ENCODE data around the gene DMRT2.

DNA sequence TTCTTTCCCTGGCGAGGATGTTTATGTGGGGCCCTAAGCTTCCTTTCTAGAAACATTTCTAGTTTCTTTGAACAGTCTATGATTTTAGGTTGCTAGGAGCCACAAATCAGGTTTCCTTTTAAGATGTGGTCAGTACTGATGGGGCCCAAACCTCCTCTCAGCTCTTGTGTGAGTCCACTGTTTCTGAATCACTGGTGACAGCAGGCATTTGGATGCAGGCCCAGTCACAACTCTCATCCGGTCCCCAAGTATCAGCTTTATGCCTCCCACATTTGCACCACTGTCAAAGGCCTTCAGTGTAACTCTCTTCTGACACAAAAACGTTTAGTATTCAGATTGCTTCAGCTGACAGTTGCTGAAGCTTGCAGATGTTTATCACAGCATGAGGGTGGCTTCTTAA lies 7.8 kb downstream of the DMRT2 start:
- TF ChIP-seq, protein P1, sequence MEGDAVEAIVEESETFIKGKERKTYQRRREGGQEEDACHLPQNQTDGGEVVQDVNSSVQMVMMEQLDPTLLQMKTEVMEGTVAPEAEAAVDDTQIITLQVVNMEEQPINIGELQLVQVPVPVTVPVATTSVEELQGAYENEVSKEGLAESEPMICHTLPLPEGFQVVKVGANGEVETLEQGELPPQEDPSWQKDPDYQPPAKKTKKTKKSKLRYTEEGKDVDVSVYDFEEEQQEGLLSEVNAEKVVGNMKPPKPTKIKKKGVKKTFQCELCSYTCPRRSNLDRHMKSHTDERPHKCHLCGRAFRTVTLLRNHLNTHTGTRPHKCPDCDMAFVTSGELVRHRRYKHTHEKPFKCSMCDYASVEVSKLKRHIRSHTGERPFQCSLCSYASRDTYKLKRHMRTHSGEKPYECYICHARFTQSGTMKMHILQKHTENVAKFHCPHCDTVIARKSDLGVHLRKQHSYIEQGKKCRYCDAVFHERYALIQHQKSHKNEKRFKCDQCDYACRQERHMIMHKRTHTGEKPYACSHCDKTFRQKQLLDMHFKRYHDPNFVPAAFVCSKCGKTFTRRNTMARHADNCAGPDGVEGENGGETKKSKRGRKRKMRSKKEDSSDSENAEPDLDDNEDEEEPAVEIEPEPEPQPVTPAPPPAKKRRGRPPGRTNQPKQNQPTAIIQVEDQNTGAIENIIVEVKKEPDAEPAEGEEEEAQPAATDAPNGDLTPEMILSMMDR (IDR thresholded peaks at IDR 0.05) = no peak
- TF ChIP-seq POLR2A (IDR thresholded peaks at IDR 0.05) = no peak

Measured in heart left ventricle (tissue), 13 donors.